ENCODE measurements around the gene PCDHGB6.
"Not testable (repeated sequence)": the region's sequence is repeated elsewhere in the genome, so short reads cannot be mapped to it uniquely, and the experiment has no call there.

GRCh38 chr5:141414548-141415274 lies 6.9 kb downstream of the PCDHGB6 start:
- not testable (repeated sequence) for TF ChIP-seq CTCF (conservative IDR thresholded peaks at IDR 0.05); ZFX (IDR thresholded peaks at IDR 0.05)

All from C4-2B (cell line).